GM18867 (cell line): Measurements from ENCODE around the gene C6orf15.
A peak's percentile ranks its signal among the peaks of the same experiment; 100 is the strongest.

ENCODE experiments used
- ATAC-seq: cut with Tn5 transposase; IDR thresholded peaks from one replicate; pipeline ENCODE4 v1.9.1; 2021; ENCODE audit warnings: mild to moderate bottlenecking, moderate library complexity; ENCODE audit not compliant: unreplicated experiment

Gene C6orf15

GRCh38 chr6:31112478-31112877 is at the start of gene C6orf15:
C6orf15 (minus strand) TSS chr6:31112575; CDS start chr6:31112555, 20 bp downstream.
- no peak for ATAC-seq

- no peak for ATAC-seq
These were observed 49.1 kb upstream of the C6orf15 start for GRCh38 chr6:31161216-31162126.

- ATAC-seq: no peak
These were observed 46.8 kb upstream of the C6orf15 start for GRCh38 chr6:31158863-31159855.

GRCh38 chr6:31158140-31158862 is 45.9 kb upstream of the C6orf15 start, which contains the start of gene TCF19:
TCF19 (plus strand) TSS chr6:31158589; CDS start chr6:31159470, 881 bp downstream.
- ATAC-seq: peak; percentile 82

- ATAC-seq: no peak
These were observed 45.3 kb upstream of the C6orf15 start, which contains the start of gene CCHCR1 for GRCh38 chr6:31157513-31158139. CCHCR1 (minus strand) TSS chr6:31157802; CDS start chr6:31157600, 202 bp downstream.

- no peak for ATAC-seq
These were observed 44.3 kb upstream of the C6orf15 start for GRCh38 chr6:31156641-31157040.

GRCh38 chr6:31154436-31154835 is 42.1 kb upstream of the C6orf15 start:
- ATAC-seq: no peak

- no peak for ATAC-seq
These were observed 40.4 kb upstream of the C6orf15 start for GRCh38 chr6:31152781-31153180.

- ATAC-seq: no peak
These were observed 37.6 kb upstream of the C6orf15 start for GRCh38 chr6:31149827-31150447.

- no peak for ATAC-seq
These were observed 33.0 kb upstream of the C6orf15 start for GRCh38 chr6:31145386-31145785.

GRCh38 chr6:31144970-31145340 is 32.6 kb upstream of the C6orf15 start:
- no peak for ATAC-seq

- ATAC-seq: no peak
These were observed 32.1 kb upstream of the C6orf15 start for GRCh38 chr6:31144296-31144969.

- no peak for ATAC-seq
These were observed 30.8 kb upstream of the C6orf15 start for GRCh38 chr6:31143148-31143547.

- no peak for ATAC-seq
These were observed 30.0 kb upstream of the C6orf15 start for GRCh38 chr6:31142361-31142761.

- ATAC-seq: no peak
These were observed 28.3 kb upstream of the C6orf15 start for GRCh38 chr6:31140643-31141042.

GRCh38 chr6:31139599-31139998 is 27.2 kb upstream of the C6orf15 start:
- ATAC-seq: no peak

- ATAC-seq: no peak
These were observed 26.6 kb upstream of the C6orf15 start, which contains the start of gene PSORS1C2 for GRCh38 chr6:31138982-31139381. PSORS1C2 (minus strand) TSS chr6:31139066; CDS start chr6:31139026, 40 bp downstream.

- ATAC-seq: no peak
These were observed 23.3 kb upstream of the C6orf15 start for GRCh38 chr6:31135710-31136109.

- no peak for ATAC-seq
These were observed 20.4 kb upstream of the C6orf15 start for GRCh38 chr6:31132806-31133205.
